NCI-H146 (cell line): ENCODE measurements around the gene VIL1.

Experiments
- DNase-seq: peaks from one replicate; lab custom pipeline; 2025; lab: John Stamatoyannopoulos, UW

VIL1 gene

DNA sequence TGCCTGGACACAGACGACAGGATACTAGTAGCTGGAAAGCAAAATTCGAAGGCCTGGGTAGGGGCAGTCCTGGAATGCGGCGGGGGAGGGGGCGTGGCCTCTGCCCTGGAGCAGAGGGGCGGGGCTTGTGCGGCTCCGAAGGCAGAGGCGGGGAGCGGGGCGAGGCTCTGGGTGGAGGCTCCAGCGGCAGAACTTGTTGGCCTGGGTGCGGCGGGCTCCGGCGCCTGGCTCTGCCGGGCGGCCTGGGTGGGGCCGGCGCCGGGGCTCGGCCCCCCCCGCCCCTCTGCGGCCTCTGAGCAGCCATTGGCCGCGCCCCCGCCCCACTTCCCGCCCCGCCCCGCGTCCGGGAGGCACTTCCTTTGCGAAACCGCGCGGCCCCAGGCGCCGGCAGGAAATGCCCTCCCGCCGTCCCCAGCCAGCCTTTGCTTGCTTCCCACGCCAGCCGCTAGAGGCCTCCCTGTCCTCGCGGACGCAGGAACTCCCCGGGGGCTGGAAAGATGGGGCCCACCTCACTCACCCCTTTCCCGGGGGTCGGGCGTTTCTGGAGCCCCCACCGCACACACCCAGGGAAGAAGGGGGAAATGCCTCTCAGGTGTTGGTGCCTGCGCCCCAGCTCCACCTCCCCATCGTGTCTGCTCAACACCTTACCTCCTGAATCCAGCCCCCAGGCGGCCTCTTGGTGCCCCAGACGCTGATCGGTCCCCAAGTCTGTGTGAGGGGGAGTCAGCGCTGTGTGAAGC is 12.5 kb upstream of the VIL1 start:
- peak; percentile 92 for DNase-seq

DNA sequence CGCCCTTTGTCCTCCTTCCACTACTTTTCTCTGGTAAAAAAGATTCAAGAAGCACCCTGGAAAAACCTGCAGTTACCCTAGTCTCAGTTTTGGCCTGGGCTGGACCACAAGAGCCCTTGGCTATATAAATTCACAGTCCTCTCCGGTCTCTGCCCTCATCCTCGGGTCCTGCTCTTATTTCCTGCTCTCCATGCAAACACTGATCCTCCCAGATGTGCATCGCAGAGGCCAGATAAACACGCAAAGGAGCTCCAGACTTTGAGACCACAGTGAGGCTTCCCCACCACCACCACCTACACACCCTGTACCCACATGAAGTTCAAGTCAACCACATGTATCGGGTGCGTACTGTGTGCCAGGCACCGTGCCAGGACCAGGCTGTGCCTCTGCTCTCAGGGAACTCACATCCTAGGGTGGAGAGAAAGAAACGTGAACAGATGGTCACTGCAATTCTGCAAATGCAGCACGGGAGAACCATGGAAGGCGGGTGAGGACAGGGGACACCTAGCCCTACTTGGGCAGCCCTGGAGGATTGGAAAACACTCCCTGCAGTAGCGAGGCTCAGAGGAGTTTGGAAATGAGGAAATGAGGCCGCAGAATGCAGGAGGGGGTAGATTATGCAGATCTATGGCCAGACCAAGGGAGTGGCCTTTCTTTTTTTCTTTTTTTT is 11.8 kb upstream of the VIL1 start:
- DNase-seq, result peak; percentile 45

DNA sequence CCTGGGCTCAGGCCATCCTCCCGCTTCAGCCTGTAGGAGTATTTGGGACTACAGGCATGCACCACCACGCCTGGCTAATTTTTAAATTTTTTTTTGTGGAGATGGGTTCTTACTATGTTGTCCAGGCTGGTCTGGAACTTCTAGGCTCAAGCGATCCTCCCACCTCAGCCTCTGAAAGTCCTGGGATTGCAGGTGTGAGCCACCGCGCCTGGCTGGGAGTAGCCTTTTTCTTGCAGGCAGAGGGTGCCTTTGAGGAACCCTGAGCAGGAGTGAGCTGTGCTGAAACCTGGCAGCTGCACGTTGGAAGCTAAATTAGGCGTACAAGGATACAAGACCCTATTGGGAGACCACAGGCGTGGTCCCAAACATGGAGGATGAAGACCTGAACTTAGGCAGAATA is 11.2 kb upstream of the VIL1 start:
- DNase-seq, result no peak

DNA sequence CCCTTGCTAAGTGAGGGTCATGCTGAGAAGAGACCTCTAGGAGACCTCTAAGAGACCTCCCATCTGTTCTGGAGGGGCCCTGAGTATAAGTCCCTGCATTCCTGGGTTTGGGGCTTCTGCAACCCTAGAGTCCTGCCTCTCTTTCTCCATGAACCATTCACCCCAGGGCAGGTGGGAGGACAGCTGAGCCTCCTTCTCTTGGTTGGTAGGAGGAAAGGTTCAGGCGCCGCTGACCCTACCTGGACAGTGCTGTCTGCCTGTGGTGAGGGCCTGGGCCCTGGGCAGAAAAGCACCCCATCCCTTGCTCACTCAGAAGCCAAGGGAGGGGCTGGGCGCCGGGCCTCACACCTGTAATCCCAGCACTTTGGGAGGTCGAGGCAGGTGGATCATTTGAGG is 604 bp upstream of the VIL1 start:
- DNase-seq, result no peak

DNA sequence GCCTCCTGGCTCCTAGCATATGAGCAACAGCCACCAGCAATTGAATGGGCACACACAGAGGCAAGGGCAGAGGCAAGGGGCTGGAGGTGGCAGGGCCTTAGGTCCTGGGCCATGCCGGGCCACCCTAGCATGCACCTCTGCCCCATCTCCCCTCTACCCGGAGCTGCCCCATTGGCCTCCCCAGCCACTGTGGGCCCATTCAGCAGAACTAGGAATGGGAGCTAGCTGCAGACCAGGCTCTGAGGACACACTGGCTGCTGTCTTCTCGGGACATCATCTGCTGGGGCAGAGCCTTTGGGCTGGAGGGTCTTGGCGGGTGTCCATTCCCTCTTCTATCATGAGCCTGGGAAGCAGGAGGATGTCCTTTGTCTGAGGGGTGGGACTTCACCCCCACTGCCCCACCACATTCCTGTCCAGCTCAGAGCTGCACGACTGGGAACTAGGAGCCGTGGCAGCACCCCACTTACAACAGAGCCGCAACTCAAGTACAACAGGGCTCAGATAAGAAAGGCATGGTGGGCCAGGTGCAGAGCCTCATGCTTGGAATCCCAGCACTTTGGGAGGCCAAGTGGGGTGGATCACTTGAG is 800 bp downstream of the VIL1 start:
- DNase-seq, result no peak

DNA sequence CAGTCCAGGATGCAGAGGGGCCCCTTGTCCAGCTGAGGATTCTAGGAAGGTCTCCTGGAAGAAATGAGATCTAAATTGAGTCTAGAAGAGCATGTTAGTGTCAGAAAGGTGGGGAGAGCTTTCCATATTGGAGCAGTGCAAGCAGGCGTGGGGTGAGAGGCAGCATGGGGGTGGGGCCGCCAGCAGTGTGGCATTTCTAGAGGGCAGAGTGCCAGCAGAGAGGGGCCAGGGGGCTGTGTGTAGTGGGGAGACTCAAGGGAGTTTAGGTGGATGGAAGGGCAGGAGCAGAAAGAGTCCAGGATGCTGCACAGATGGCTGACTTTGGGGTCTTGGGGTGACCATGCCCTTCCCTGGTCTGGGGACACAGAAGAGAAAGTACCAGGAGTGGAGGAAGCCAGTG is 2.1 kb downstream of the VIL1 start:
- no peak for DNase-seq

DNA sequence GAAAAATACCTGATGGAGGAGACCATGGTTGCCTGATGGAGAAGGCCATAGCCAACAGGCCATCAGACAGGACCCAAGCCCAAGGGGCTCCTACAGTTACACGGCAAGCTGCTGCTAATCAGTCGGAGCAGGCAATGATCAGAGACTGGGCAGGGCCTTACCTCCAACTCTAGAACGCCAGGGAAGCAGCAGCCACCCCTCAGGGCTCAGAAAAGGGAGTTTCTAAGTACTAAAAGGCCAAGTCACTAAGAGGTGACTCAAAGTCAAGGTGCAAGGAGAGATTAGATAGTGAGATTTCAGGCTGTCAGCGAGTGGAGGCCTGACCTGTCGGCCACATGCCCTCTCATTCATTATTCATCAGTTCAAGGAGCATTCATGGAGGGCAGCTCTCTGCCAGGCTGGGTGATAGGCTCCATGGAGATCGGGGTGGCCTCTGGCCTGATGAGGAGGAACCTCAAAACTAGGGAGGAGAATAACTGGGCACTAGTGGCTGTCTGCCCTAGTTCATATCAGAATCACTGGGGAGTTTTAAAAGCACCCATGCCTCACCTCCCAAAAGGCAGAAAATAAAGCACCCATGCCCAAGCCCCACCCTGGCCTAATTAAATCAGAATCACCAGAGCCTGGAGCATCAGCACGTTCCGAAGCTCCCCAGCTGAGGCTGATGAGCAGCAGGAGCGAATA is 3.6 kb downstream of the VIL1 start:
- no peak for DNase-seq

DNA sequence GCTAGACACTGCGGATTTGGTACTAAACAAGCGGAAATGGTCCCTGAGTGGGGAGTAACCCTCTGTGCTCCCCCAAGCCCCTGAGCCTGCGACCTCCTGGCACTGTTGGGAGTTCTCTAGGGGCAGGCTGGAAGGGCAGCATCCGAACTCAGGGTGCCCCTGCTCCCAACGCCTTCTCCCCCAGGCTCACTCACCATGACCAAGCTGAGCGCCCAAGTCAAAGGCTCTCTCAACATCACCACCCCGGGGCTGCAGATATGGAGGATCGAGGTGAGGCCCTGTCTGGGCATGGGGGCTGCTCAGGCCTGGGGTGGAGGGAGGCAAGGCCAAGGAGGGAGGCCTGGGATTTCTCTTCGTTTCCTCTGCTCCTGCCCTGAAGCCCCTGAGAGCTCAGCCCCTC is 4.7 kb downstream of the VIL1 start:
- no peak for DNase-seq

DNA sequence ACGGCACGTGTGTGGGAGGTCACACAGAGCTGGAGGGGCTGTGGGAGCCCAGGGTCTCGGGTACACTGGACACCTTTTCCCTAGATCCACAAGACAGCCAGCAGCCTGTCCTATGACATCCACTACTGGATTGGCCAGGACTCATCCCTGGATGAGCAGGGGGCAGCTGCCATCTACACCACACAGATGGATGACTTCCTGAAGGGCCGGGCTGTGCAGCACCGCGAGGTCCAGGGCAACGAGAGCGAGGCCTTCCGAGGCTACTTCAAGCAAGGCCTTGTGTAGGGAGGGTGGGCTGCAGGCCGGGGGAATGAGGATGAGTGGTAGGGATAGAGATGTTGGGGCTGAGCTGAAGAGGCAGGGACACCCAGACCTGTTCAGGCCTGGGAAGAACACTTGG is 6.6 kb downstream of the VIL1 start:
- DNase-seq, result no peak

DNA sequence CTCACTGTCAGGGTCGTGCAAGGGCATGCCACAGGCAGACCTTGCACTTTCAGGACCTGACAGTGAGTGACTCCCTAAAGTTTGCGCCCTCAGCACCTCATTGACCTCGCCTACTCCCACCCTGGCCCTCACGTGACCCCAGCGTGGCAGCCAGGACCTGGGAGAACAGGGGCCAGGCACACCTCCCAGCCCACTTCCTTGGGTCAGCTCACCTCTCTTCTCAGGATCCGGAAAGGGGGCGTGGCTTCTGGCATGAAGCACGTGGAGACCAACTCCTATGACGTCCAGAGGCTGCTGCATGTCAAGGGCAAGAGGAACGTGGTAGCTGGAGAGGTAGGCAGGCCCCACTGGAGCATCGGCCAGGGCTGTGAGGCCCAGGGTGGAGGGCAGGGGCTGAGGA is 8.8 kb downstream of the VIL1 start:
- no peak for DNase-seq

DNA sequence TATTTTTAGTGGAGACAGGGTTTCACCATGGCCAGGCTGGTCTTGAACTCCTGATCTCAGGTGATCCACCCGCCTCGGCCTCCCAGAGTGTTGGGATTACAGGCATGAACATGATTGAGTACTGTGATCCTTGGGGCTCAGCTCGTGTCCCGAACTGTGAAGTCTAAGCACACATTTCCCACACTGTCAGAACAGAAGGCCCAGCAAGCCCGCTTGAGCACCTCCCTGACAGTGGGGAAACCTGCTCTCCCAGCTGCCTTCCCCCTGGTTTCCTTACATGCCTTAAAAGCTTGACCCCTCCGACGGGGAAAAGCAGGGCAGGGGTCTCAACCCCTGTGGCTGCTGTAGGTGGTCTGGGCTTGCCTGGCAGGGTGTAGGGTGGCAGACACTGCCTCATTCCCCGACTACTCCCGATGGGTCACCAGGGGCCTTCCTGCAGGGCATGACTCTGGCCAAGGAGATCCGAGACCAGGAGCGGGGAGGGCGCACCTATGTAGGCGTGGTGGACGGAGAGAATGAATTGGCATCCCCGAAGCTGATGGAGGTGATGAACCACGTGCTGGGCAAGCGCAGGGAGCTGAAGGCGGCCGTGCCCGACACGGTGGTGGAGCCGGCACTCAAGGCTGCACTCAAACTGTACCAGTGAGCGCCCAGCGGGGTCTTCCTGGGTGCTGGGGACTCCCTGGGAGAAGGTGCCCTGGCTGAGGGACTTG is 10.1 kb downstream of the VIL1 start:
- no peak for DNase-seq

DNA sequence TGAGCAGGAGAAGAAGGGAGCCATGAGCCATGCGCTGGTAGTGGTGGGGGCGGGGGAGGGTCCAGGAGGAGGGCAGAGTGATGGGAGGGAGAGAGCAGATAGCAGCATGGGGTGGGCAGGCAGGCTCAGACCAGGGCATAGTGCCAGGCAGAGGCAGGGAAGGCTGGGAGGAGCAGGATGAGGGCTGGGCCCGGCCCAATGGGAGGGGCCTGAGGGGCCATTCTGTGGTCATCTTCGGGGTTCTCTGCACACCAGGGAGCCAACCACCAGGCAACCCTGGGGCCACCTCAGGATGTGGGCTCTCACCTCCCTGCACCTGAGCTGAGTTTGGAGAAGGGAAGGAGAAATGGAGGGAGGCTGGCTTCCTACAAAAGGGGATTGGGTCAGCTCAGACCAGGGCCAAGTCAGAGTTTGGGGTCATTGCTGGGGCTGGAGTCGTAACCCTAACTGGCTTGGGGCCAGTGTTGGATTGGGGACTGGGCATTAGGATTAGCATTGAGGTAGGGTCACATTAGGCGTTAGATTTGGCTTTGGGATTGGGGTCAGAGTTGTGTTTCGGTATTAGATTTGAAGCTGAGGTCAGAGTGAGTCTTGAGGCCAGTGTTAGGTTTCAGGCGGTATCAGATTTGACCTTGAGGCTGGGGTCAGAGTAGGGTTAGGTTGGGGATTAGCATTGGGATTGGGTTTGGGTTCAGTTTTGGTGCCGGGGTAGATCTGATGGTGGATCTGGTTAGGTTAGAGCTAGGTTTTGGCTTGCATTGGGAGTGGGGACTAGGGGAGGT is 11.2 kb downstream of the VIL1 start:
- no peak for DNase-seq

DNA sequence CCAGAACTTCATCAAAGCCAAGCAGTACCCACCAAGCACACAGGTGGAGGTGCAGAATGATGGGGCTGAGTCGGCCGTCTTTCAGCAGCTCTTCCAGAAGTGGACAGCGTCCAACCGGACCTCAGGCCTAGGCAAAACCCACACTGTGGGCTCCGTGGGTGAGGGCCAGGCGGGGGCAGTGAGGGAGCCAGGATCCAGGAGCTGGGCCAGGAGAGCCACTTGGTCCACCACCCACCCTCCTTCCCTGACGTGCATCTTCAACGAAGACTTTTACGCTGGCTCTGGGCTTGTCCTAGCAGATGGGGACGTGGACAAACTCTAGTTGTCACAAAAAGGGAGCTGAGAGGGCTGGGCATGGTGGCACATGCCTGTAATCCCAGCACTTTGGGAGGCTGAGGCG is 11.8 kb downstream of the VIL1 start:
- no peak for DNase-seq

DNA sequence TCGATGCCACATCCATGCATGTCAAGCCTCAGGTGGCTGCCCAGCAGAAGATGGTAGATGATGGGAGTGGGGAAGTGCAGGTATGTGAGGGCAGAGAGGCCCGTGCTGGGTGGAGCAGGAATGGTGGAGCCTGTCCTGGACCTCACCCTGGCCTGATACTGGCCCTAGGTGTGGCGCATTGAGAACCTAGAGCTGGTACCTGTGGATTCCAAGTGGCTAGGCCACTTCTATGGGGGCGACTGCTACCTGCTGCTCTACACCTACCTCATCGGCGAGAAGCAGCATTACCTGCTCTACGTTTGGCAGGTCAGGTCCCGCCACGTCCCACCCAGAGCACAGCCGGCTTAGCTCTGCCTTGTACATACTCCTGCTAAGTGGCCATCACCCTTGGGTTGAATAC is 13.0 kb downstream of the VIL1 start:
- DNase-seq, result no peak

DNA sequence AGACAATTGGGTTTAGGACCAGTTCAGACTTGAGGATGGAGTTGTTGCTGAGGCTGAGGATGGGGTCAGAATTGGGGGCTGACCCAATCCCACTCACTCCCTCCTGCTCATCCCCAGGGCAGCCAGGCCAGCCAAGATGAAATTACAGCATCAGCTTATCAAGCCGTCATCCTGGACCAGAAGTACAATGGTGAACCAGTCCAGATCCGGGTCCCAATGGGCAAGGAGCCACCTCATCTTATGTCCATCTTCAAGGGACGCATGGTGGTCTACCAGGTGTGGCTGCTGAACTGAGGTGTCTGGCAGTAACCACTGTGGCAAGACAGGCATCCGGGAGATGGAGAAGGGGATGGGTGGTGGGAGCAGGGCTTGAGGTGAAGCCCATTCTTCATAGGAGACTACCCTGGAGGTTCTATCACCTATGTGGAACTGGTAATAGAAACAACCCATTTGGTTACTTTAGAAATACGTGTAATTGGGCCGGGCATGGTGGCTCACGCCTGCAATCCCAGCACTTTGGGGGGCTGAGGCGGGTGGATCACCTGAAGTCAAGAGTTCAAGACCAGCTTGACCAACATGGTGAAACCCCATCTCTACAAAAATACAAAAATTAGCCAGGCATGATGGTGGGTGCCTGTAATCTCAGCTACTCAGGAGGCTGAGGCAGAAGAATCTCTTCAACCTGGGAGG is 13.9 kb downstream of the VIL1 start:
- no peak for DNase-seq

DNA sequence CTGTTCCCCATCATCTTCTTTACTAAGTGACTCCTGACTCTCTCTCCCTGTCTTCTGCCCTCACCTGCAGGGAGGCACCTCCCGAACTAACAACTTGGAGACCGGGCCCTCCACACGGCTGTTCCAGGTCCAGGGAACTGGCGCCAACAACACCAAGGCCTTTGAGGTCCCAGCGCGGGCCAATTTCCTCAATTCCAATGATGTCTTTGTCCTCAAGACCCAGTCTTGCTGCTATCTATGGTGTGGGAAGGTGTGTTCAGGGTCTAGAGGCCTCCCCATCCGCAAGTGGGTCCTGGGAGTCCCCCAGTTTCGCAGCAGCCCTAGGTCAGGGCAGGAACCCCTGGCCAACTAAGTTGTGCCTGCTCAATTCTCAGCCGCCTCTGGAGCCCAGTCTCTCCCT is 15.5 kb downstream of the VIL1 start:
- DNase-seq, result no peak

DNA sequence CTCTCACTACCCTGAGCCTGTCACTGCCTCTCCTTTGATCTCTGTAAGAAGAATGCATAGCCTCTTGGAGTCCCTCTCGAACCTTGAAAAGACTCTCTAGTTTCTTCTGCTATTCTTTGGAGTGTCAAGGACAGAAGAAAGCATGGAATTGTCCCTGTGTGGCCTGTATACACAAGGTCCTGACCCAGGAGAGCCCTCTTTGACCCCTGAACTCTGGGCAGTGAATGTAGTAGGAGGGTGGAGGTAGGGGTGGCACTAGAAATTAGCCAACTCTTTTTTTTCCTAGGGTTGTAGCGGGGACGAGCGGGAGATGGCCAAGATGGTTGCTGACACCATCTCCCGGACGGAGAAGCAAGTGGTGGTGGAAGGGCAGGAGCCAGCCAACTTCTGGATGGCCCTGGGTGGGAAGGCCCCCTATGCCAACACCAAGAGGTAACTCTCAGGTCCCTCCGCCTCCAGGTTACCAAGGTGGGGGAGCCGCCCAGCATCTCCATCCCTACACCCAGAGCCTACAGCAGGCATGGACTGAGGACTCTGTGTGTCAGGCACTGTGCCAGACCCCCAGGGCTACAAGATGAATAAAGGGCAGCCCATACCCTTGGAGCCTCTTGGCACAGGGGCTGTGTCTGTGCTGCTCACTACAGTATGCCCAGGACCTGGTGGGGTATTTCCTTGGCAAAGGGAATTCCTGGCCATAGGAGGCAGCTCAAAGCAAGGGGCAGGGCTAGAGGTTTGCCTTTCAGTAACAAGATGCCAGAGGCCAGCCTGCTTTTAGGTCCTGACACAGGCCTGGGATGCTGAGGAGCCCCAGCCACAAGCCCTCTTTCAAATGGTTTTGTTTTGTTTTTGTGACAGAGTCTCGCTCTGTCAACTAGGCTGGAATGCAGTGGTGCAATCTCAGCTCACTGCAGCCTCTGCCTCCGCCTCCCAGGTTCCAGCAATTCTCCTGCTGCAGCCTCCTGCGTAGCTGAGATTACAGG is 16.4 kb downstream of the VIL1 start:
- no peak for DNase-seq

DNA sequence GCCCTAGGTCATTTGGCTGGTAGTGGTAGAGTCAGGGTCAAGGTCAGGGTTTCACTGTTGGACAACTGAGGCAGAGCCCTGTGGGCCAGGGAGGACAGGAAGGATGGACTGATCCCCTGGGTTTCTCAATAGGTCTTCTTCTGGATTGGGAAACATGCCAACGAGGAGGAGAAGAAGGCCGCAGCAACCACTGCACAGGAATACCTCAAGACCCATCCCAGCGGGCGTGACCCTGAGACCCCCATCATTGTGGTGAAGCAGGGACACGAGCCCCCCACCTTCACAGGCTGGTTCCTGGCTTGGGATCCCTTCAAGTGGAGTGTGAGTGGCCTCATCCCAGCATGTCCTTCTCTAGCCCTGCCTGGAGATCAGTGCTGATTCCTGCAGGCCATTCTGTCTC is 18.1 kb downstream of the VIL1 start:
- DNase-seq, result no peak

DNA sequence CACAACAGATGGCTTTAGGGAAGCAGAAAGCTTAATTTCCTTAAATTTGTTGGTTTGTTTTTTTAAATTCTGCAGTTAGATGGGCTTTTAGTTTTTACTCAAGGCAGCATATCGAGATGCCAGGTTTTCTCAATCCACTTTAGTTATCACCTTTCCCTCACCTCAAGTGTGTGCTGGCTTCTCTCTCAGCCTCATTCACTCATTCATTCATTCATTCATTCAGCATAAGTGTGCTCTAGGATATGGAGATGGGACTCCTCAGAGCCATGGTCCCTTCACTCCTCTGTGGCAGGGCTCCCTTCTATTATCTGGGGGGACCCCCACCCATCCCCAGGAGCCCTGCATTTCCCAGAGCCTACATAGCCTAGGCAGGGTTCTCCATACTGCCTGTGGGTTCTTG is 19.0 kb downstream of the VIL1 start:
- DNase-seq, result no peak

DNA sequence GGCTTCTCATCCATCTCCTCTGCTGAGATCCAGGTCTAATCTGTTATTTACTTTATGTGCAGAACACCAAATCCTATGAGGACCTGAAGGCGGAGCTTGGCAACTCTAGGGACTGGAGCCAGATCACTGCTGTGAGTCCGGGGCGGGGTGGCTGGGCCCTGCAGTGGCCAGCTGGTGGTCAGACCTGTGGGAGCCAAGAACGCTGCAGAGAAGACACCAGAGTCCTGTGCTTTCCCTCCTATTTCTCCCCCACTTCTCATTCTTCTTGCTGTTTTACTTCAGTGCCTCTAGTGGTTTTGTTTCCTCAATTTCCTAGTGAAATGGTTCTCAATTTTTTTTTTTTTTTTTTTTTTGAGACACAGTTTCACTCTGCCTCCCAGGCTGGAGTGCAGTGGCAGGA is 19.7 kb downstream of the VIL1 start:
- no peak for DNase-seq
